Activated CD4-positive, alpha-beta T cell treated with anti-CD3 and anti-CD28 coated beads, Interleukin-2, amount 50 U/mL, for 48 hours (primary cell): ENCODE measurements around the gene PSMB1.

Source experiments
- DNase-seq, 2 experiments: peaks; one replicate each; pipeline ENCODE4 v3.0.0-alpha.2; 2020

PSMB1 gene

DNA sequence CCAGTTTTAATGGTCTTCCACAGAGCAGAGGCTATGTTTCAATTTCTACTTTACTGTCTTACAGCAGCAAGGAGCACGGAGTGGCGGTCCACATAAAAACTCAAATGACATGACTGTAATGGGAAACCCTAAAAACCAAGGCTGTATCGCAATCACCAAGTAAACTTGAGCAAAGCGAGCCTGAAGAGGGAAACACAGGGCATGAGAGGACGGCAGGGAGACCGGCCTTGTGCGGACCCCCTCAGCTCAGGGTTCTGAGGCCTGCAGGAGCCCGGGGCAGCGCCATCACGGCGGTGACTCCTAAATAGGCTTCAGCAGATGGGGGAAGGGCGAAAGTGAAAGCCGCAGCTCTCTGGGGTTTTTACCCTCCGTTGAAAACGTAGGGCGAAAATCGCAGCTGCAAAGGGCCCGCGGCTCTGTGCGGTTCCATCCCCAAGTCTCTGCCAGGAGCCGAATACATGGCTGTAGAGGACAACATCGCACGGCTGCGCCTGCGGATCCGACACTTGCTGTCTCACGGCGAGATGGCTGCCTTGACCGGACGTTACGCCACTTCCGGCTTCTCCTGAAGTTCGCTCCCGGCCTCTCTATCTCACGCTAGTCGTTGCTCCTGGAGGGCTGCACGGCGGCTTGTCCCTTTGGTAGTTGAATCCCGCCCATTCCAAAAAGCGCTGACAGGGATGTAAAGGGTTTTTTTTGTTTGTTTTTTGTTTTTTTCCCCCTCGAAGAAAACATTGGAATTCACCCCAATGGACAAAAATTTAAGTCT lies at the start of gene PSMB1:
TSS of gene PSMB1 (minus strand) at position 543 of the 769 bp plus-strand sequence. CDS start at position 478, 65 bp downstream.
- DNase-seq: peak; percentile 85 to 90

DNA sequence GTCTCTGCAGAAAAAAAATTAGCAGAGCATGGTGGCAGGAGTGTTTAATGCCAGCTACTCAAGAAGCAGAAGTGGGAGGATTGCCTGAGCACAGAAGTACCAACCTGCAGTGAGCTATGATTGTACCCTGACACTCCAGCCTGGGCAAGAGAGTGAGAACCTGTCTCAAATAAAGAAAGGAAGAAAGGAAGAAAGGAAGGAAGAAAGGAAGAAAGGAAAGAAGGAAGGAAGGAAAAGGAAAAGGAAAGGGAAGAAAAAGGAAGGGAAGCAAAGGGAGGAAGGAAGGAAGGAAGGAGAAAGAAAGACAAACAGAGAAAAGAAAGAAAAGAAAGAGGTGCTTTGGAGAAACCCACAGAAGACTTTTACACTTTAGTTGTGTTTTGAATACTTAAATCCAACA lies 44.2 kb upstream of the PSMB1 start:
- no peak for DNase-seq

DNA sequence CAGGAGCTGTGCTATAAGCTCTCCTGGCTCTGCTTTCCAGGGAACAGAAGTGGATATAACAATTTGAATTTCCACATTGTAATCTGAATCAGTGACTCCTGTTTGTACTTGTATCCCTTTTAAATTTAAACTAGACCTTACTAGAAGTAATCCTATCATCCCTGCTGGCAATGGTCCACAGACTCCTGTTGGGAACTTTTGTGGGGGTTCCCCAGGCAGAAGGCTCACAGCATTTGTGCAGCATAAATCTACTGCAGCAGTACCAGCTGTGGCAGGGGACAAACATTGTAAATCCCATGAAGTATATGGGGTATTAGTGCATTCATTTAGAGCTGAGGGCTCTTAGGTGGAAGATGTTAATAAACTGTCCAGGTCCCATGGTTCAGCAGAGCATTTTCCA lies 43.3 kb upstream of the PSMB1 start:
- DNase-seq: no peak

DNA sequence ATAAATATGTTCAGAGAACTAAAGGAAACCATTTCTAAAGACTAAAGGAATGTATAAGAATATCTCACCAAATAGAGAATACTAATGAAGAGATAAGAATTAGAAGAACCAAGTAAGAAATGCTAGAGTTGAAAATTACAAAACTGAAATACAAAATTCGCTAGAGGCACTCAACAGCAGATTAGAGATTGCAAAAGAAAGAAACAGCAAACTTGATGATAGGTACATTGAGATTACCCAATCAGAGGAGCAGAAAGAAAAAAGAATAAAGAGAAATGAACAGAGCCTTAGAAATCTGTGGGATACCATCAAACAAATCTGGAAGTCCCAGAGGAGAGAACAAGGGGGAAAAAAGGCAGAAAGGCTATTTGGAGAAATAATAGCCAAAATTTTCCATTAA lies 37.6 kb upstream of the PSMB1 start:
- no peak for DNase-seq

DNA sequence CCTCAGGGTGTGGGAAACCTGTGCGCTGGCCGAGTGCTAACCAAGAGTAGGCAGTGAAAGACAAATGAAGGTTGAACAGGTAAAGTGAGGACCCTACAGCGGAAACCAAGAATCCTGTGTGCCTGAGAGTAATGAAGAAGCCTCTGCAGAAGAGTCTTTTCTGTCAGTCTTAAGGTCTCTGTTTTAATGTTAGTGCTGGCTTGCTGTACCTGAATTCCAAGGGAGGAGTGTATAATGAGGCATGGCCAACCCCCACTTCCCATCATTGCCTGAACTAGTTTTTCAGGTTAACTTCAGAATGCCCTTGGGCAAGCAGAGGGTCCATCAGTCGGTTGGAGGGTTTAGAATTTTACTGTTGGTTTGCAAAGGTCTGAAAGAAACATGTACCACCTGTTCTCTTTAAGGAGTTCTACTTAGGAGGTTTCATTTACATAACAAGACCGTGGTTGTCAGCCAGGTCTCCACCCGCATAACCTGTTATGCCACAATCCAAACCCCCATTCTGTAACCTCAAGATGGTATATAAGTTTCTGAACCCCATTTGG lies 31.9 kb upstream of the PSMB1 start:
- DNase-seq: no peak

DNA sequence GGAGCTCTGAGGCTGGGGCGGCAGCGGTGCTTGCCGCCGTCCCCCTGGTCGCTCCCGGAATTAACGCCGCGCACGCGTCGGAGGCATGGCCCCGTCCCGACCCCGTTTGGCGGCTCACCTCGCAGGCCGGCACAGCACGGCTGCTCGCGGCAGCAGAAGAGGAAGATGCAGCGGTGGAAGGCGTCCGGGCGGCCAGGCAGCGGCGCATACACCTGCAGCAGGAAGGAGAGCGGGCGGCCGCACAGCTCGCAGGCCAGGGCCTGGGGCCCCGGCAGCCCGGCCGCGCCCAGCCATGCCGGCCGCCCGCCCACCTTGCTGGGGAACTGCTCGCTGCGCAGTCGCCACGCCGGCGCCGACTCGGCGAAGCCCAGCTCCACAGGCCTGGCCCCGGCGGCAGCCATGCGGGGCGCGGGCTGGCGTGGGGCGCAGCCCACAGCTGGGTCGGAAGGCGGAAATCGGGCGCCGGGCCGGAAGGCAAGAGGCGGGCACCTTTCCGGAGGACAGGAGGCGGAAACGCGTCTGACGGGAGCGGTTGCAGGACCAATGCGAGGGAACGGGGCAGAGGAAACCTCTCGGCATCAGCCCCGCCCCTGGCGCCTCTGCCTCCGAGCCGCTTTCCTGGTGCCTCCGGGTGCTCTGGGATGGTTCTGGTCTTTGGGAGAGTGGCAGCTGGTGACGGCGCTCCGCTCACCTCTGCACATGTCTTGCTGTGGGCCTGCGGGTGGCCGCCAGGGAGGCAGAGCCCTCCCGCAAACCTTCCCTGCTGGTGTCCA lies 31.3 kb upstream of the PSMB1 start, which contains the start of gene PDCD2:
TSS of gene PDCD2 (minus strand) at position 457 of the 773 bp plus-strand sequence. CDS start at position 401, 56 bp downstream.
- DNase-seq: peak; percentile 91 to 93

DNA sequence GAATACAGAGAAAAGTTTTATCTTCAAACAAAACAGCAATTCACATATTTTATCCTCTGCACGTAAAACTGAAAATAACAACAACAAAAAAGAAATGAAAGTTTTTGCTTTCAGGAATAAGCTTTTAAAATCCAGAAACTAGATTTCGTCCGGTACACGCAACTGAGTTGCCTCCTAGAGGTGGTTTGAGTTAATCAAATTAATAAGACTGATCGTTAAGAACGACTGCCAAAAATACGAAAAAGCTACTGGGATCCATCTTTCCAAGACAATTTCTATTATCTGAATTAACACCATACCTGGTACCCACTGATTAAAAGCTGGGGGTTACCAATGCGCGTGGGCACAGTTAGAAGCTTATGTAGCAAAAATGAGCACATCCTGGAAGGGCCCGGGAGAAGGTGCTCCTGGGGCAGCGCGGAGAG lies 30.7 kb upstream of the PSMB1 start:
- DNase-seq: no peak

DNA sequence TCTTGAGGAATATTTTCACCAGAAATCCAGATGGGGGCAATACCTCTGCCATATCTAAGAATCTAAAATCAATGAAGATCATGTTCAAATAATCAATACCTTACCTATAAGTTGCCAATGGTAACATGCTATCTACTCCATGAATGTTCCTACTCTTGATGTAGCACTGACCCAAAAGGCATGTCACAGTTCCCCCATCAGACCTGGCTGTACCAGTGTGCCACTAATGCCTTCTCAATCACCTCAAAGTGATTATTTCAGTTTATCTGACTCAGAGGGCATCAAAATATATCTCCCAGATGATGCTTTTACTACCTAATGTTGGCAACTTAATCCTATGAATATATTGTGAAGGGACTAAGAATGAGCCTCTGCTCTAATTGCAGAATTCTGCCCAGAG lies 25.8 kb upstream of the PSMB1 start:
- DNase-seq: no peak

DNA sequence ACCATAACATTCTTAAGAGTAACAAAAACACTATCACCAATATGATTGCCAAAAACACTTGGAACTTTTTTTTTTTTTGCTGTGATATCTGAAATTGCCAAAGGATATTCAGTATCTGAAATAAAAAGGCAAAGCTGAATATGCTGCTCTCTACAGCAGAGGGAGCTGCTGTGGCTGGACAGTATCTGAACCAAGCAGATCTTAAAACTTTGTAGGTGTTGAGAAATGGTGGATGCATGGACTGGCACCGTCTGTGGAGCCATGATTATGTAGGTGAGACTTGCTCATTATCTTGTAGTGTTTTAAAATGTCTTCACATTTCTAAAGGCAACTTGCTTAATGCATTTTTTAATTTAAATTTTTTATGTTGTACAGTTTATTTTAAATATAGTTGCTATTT lies 22.1 kb upstream of the PSMB1 start:
- no peak for DNase-seq

DNA sequence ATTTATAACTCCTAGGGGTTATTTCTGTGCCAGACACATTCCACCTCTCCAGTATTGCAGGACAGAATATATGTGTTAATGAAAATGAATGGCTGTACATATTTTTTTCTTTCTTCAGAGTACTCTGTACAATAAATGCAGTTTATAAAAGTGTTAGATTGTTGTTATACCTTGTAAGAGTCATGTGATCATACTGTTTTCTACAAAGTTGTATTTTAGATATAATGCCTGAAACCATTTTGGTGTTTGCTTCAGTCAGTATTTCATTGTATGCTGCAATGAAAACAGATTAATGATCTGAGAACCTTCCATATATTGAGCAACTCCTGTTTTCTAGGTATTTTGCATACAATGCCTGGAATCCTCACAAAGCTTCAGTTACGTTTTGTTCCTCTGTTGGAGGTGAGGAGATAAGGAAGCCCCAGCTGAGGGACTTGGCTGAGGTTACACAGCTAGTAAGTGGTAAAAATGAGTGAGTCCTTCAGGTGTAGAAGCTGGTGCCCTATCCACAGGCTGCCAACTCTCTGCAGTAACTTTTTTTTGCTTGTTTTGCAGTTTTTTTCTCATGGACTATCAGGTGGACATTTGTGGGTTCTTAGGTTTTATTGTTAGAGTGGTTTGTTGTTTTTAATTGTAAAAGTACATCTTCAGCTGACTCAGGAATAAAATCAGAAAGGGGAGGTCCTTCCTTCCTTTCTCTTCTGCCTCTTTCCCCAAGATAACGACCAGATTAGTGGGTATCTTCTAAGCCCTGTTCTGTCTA lies 19.8 kb upstream of the PSMB1 start:
- DNase-seq: no peak

DNA sequence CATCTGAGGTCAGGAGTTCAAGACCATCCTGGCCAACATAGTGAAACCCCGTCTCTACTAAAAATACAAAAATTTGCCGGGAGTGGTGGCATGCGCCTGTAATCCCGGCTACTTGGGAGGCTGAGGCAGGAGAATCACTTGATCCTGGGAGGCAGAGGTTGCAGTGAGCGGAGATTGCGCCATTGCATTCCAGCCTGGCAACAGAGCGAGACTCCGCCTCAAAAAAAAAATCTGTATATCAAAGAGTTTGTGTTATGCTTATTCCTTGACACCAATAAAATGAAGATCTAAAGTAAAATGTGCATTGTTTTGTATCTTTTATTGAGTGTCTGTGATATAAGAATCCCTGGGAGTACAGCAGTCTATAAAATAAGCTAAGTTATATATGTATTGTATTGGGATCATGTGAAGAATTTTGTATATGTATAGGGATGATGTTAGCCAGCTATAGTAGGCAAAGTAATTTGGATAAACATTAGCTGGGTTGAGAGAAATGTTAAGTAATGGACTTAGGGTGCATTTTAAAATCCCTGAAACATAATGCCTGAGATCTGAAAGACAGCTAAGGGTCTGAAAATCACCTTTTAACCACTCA lies 11.9 kb upstream of the PSMB1 start:
- no peak for DNase-seq

DNA sequence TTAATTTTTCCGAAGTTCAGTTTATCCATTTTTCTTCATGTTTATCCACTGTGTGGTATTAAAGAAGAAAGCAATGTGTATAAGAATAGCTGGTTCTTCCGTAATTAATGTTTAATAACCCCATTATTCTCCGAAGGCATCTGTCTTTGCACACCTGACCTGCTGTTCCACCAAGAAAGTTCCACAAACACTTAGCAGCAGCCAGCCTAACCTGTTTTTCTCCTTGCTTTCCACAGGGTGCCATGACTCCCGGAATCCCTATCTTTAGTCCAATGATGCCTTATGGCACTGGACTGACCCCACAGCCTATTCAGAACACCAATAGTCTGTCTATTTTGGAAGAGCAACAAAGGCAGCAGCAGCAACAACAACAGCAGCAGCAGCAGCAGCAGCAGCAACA lies 8.4 kb upstream of the PSMB1 start:
- no peak for DNase-seq

DNA sequence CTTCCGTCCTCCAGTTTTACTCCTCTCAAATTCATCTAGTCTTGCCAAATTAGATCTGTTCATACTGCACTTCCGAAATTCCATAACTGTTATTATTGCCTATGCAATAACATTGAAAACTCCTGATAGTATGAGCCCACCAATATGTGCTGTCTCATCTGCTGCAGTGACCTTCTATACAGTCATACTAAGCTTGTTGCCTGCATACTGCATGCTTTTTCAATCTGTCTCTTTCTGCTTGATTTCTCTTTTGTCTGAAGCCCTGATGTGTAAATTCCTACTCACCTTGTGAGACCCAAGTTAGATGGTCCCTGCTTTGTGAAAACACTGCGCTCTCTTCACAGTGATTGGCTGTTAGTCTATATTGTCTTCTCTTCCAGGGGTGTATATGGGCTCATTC lies 2.2 kb upstream of the PSMB1 start:
- no peak for DNase-seq

DNA sequence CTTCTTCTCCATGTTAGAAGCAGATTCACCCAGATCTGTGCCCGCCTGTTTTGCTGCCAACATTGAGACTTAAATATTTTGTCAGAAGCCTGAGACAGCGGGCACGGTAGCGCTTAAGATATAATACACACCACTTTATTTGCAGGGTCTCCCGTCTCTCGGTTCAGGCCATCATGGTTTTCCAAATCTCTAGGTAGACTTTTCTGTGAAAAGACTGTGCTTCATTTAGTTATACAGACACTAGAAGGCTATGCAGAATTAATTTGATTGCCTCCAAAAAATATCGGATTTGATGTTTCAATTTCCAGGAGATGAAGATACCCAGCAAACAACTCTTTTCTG lies 1.7 kb upstream of the PSMB1 start:
- DNase-seq: no peak

DNA sequence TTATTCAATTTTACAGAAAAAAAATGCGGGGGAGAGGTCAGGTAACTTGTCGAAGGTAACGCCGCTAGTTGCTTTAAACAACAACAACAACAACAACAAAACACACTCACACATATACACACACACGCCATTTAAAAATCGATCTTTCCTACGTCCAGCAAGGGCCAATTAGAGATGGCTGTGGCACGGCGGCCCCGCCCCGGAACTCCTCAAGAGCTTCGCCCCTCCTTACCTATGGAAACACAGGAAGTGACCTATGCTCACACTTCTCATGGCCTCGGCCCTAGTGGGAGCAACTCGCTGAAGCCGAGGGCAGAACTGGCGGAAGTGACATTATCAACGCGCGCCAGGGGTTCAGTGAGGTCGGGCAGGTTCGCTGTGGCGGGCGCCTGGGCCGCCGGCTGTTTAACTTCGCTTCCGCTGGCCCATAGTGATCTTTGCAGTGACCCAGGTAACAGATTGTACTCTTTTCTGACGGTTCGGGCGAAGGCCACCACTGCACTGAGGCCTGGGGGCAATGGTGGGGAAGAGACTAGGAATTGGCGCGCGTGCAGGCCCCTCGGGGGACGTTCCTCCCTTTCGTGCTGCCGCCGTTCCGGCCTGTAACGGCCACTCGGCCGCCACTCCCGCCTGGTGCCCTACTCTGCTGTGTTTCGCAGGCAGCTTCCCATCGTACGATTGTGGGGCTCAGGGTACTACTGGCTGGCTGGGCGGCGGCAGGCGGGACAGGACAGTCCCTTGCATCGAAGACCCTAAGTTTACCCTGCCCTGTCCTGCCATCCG lies 1.1 kb upstream of the PSMB1 start, which contains the start of gene TBP:
TSS of gene TBP (plus strand) at position 357 of the 783 bp plus-strand sequence. CDS start 2,661 bp downstream, outside the sequence.
- peak; percentile 96 to 97 for DNase-seq

DNA sequence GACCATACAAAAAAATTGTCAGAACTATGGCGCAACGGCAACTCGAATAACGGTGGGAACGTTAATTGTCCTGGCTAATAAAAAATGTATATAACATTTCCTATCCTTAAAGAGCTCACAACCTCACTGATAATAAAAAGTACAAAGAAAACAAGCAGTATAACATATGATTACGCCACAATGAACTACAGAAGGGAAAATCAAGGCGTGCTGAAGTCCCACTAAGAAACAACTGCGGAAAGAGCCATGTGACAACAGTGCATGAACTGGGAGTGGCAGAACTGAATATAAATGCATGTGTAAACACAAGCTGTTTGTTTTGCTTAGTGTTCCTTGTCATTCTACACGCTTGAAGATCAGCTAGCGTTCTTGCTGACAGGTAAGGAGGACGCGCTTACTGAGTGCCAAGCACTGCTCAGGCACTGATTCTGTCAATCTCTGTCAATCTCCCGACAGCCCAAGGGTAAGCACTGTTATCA lies 466 bp upstream of the PSMB1 start:
- no peak for DNase-seq

DNA sequence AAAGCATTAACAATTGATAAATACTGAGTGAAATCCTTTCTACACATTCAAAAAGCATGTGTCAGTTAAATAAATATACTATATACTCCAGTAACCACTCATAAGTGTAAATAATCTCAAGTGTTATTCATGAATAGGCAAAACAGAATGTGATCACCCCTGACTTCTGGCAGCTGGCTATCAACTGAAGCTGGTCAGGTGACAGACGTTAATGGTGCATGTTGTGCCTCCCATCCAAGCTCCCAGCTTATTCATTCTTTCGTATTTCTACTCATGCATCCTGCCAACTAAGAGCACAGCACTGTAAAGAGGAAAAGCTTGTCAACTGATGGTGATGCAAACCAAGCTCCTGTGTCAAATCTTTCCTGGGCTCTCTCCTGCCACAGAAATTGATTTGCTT lies 7.7 kb downstream of the PSMB1 start:
- no peak for DNase-seq

DNA sequence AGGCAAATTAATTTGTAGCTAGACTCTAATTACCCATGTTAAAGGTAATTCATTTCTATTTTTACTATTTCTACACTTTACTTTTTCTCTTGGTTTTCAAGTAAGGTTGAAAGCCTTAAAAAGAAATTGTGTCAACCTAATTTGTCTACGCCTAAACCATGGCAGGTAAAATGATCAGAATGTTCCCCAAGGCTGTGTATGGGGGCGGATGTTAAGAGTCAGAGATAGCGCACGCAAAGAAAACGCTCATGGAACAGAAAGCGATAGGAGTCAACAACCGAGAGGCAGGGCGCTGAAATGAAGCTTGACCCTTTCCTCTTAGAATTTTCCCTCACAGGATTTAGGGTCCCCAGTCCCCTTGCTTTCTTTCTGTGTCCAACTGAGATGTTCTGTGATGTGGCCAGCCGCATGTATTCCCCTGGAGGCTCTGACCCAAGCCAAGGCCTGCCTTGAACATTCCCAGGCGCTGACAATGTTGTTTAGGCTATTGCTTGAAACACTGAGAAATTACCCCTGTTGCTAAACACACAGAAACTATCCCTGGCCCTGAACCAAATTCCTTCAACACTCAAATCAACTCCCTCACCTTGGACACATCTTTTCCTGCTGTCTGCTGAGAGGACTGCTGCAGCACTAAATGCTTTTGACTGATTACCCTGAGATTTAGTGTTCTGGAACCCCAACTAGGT lies 10.9 kb downstream of the PSMB1 start:
- DNase-seq: no peak

DNA sequence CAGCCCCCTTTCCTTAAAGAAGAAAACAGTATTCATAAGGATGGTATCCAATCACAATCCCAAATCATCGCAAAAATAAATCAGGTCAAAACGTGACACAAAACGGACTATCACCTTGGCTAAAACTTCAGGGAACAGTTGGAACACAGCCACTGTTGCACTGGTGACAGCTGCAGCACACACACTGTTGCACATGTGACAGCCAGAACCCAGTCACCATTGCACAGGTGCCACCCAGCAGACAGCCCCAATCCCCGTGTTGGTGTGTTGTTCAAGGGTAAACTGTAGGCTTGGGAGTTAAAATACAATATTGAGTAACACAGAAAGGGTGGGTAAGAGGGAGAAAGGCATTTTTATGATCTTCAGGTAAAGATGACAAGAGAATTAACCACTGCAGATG lies 15.8 kb downstream of the PSMB1 start:
- no peak for DNase-seq

DNA sequence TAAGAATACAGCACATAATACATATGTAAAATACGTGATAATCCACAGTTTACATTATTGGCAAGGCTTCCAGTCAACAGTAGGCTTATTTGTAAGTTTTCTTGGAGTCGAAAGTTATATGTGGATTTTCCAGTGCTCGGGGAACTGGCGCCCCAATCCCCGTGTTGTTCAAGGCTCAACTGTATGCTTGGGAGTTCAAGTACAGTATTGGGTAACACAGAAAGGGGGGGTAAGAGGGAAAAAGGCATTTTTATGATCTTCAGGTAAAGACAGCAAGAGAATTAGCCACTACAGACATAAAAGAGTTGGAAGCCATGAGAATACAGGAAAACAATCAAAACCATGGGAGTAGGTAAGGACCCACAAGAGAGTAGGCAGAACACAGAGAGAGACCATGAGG lies 16.4 kb downstream of the PSMB1 start:
- DNase-seq: no peak

DNA sequence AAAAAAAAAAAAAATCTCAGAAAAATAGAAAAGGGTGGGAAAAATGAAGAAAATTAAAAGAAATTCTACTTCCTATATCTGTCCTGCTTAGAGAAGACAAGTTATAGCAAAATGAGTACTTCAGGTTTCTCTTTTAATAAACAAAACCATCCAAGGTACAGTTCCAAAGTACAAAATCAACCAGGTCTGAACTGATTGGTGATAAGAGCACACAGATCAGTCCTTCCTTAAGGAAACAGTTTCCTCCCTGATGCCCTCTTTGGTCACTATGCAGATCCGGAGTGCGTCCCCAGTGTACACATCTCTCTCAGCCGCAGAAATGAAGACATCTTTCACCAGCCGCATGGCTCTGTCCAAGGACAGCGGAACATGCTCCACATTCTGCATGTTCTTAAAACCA lies 18.1 kb downstream of the PSMB1 start:
- DNase-seq: no peak
